ENCODE measurements around the gene IFNL1.

GRCh38 chr19:39282021-39282420 is 14.2 kb upstream of the IFNL1 start:
- TF ChIP-seq POLR2AphosphoS5 (IDR thresholded peaks at IDR 0.05) (no peak), CTCF (IDR thresholded peaks at IDR 0.05) (no peak)
